Natural killer cell (primary cell): ENCODE data around the gene UGGT1. TPM values are rescaled to one million over a fixed set of nuclear protein-coding genes. Genes with fewer than 3 reads are reported as not detected.
"Not testable (repeated sequence)": the region's sequence is repeated elsewhere in the genome, so short reads cannot be mapped to it uniquely, and the experiment has no call there.

Experiments used
- ATAC-seq, 3 donors: fragments of 150-1000 bp in 2 of 3; fragments of 200-7000 bp in 1 of 3; cut with Tn5 transposase; 1 replicate in 1 of 3; 2 replicates in 2 of 3; pipeline ENCODE4 v1.10.0; 2021; ENCODE audit warnings: mild to moderate bottlenecking in 2 of 3, moderate library complexity in 2 of 3
- DNase-seq, 2 donors: peaks; one replicate each; pipeline versions ENCODE4 v3.0.0 to v3.0.0-alpha.2; 2013 to 2021; ENCODE audit warnings: mixed read lengths in 1 of 2
- H3K27ac ChIP-seq: one replicate; pipeline ENCODE4 v1.5.1; 2013; ENCODE audit warnings: mild to moderate bottlenecking, low read length
- H3K27me3 ChIP-seq: one replicate; pipeline ENCODE4 v1.6.1; 2013; ENCODE audit warnings: low read length; ENCODE audit not compliant: control insufficient read depth, insufficient read depth
- H3K36me3 ChIP-seq: one replicate; pipeline ENCODE4 v1.6.1; 2013; ENCODE audit warnings: low read length; ENCODE audit not compliant: control insufficient read depth, insufficient read depth
- H3K4me1 ChIP-seq: one replicate; pipeline ENCODE4 v1.6.1; 2013; ENCODE audit warnings: low read length; ENCODE audit not compliant: control insufficient read depth, insufficient read depth
- H3K4me3 ChIP-seq: one replicate; pipeline ENCODE4 v1.5.1; 2013; ENCODE audit warnings: low read length
- H3K9me3 ChIP-seq: one replicate; pipeline ENCODE4 v1.6.1; 2013; ENCODE audit warnings: low read length; ENCODE audit not compliant: control insufficient read depth, insufficient read depth
- H3K27ac Mint-ChIP-seq, 2 donors: one replicate each; pipeline ENCODE4 v1.8.0; 2022; ENCODE audit warnings: mild to moderate bottlenecking in 2 of 2, mixed read lengths in 2 of 2, moderate library complexity in 1 of 2
- H3K27me3 Mint-ChIP-seq, 2 donors: one replicate each; pipeline ENCODE4 v1.8.0; 2022; ENCODE audit warnings: low read depth in 2 of 2, mixed read lengths in 2 of 2
- H3K36me3 Mint-ChIP-seq: one replicate; pipeline ENCODE4 v1.8.0; 2022; ENCODE audit warnings: mixed read lengths
- H3K4me1 Mint-ChIP-seq, 2 donors: one replicate each; pipeline ENCODE4 v1.8.0; 2022; ENCODE audit warnings: mixed read lengths in 2 of 2
- H3K4me3 Mint-ChIP-seq: one replicate; pipeline ENCODE4 v1.8.0; 2022; ENCODE audit warnings: mild to moderate bottlenecking, moderate library complexity, mixed read lengths
- H3K9me3 Mint-ChIP-seq, 2 donors: one replicate each; pipeline ENCODE4 v1.8.0; 2022; ENCODE audit warnings: mixed read lengths in 2 of 2
- WGBS: methylation state at CpG from one replicate; pipeline ENCODE4 v1.1.7; 2013; ENCODE audit warnings: missing lambda C conversion rate; ENCODE audit not compliant: insufficient coverage; 5-methylcytosine and 5-hydroxymethylcytosine counted together
- intact Hi-C: fragments of 100-400 bp; cut with micrococcal nuclease; formaldehyde crosslinking; loops from one replicate; pipeline ENCODE4 v1.14.2; 2022
- total RNA-seq, 4 donors: library from RNA; stranded (reverse); fragments of 120-200 nt in 1 of 4; gene quantifications; one replicate each; pipeline versions ENCODE4 v1.2.3 to v1.2.4, GENCODE V29; 2013 to 2022
- TF ChIP-seq, protein P1 (sequence below): fragments of 200-600 bp; IDR thresholded peaks from one replicate; pipeline ENCODE4 v1.8.0; 2022; ENCODE audit warnings: antibody characterized with exemption

Gene UGGT1
- total RNA-seq, 3 donors from 2014 or later (not counting 1 experiment from before 2014, with no cell fraction given): 48.2 to 70.3 (median 60.7) TPM

GRCh38 chr2:128169933-128170709 lies 79.1 kb downstream of the UGGT1 start:
- no peaks in the 10 kb centered on the region for H3K9me3 Mint-ChIP-seq
- DNase-seq: no peak
- no peak overlapping the region for H3K27ac ChIP-seq
- H3K4me1 Mint-ChIP-seq: peaks cover 7 to 16% of the 10 kb centered on the region in 2 donors
- H3K4me3 Mint-ChIP-seq: no peak overlapping the region
- H3K27ac Mint-ChIP-seq: peak overlapping the region in 1 of 2 donors; percentile 58
- H3K27me3 Mint-ChIP-seq: no peaks in the 10 kb centered on the region
- no peaks in the 10 kb centered on the region for H3K4me1 ChIP-seq
- peaks cover 83% of the 10 kb centered on the region for H3K36me3 ChIP-seq
- no peak for ATAC-seq
- H3K27me3 ChIP-seq: no peaks in the 10 kb centered on the region
- no peaks in the 10 kb centered on the region for H3K9me3 ChIP-seq
- intact Hi-C loops: loop anchor here (10.0 kb wide), 1 partner anchor 585 kb away; no protein-coding TSS in a partner anchor
- WGBS: 75% methylated on average over 4 of the region's 4 CpGs
- TF ChIP-seq, protein P1, sequence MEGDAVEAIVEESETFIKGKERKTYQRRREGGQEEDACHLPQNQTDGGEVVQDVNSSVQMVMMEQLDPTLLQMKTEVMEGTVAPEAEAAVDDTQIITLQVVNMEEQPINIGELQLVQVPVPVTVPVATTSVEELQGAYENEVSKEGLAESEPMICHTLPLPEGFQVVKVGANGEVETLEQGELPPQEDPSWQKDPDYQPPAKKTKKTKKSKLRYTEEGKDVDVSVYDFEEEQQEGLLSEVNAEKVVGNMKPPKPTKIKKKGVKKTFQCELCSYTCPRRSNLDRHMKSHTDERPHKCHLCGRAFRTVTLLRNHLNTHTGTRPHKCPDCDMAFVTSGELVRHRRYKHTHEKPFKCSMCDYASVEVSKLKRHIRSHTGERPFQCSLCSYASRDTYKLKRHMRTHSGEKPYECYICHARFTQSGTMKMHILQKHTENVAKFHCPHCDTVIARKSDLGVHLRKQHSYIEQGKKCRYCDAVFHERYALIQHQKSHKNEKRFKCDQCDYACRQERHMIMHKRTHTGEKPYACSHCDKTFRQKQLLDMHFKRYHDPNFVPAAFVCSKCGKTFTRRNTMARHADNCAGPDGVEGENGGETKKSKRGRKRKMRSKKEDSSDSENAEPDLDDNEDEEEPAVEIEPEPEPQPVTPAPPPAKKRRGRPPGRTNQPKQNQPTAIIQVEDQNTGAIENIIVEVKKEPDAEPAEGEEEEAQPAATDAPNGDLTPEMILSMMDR: no peak
- H3K36me3 Mint-ChIP-seq: peaks cover 39% of the 10 kb centered on the region
- no peak overlapping the region for H3K4me3 ChIP-seq

DNA sequence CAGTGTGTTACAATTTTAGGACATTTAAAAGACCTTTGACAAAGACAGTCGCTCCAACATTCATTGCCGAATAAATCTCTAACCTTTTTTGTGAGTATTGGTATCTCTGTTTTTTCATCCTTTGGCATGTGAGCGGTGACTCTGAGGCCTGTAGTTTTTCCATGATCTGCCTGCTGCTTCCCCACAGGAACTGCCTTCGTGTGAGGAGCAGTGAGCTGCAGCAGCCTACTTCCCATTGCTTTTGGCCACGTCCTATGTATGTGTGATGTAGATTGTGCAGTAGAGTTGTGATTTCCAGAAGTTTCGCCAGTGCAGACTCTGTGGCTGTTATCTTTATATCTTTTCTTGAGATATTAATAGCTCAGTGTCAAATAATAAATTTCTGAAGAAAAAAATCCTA lies 79.8 kb downstream of the UGGT1 start:
- peaks cover 42% of the 10 kb centered on the region for H3K36me3 Mint-ChIP-seq
- H3K4me1 Mint-ChIP-seq: peaks cover 7 to 16% of the 10 kb centered on the region in 2 donors
- TF ChIP-seq, protein P1: no peak

GRCh38 chr2:128172191-128172590 lies 81.2 kb downstream of the UGGT1 start:
- Histone ChIP-seq H3K27me3 (no peaks in the 10 kb centered on the region), H3K36me3 (peaks cover 86% of the 10 kb centered on the region), H3K4me3 (no peak overlapping the region), H3K4me1 (no peaks in the 10 kb centered on the region), H3K9me3 (no peaks in the 10 kb centered on the region), H3K27ac (no peak overlapping the region)
- Mint-ChIP-seq H3K4me1 (peaks cover 7 to 13% of the 10 kb centered on the region in 2 donors), H3K9me3 (no peaks in the 10 kb centered on the region), H3K27ac (no peak overlapping the region), H3K4me3 (no peak overlapping the region), H3K36me3 (peaks cover 41% of the 10 kb centered on the region), H3K27me3 (no peaks in the 10 kb centered on the region)
- TF ChIP-seq, protein P1: no peak
- WGBS: 93% methylated on average over 5 of the region's 5 CpGs
- intact Hi-C loops: loop anchor here (10.0 kb wide), 1 partner anchor 583 kb away; no protein-coding TSS in a partner anchor
- ATAC-seq: no peak
- DNase-seq: no peak

More for the DNA sequence above, 79.8 kb downstream of the UGGT1 start:
- Histone ChIP-seq H3K4me1 (no peaks in the 10 kb centered on the region), H3K9me3 (no peaks in the 10 kb centered on the region), H3K27me3 (no peaks in the 10 kb centered on the region), H3K4me3 (no peak overlapping the region), H3K36me3 (peaks cover 86% of the 10 kb centered on the region), H3K27ac (no peak overlapping the region)
- Mint-ChIP-seq H3K27ac (no peak overlapping the region), H3K9me3 (no peaks in the 10 kb centered on the region), H3K4me3 (no peak overlapping the region), H3K27me3 (no peaks in the 10 kb centered on the region)
- no peak for DNase-seq
- no peak for ATAC-seq
- intact Hi-C loops: loop anchor here (10.0 kb wide), 1 partner anchor 584 kb away; no protein-coding TSS in a partner anchor
- 95% methylated on average over 5 of the region's 6 CpGs for WGBS

- not testable (repeated sequence) for H3K4me3 Mint-ChIP-seq, H3K4me1 ChIP-seq, H3K9me3 Mint-ChIP-seq, H3K27me3 Mint-ChIP-seq, ATAC-seq, H3K4me1 Mint-ChIP-seq, H3K27me3 ChIP-seq, H3K27ac Mint-ChIP-seq, H3K9me3 ChIP-seq, H3K27ac ChIP-seq, H3K4me3 ChIP-seq, DNase-seq
- H3K36me3 ChIP-seq: peaks cover 94% of the 10 kb centered on the region
- 100% methylated on average over 3 of the region's 4 CpGs for WGBS
- intact Hi-C loops: loop anchor here (10.0 kb wide), 1 partner anchor 581 kb away; no protein-coding TSS in a partner anchor
- H3K36me3 Mint-ChIP-seq: peaks cover 48% of the 10 kb centered on the region
Observed at GRCh38 chr2:128174067-128174466, 83.1 kb downstream of the UGGT1 start.
